Subcutaneous adipose tissue (tissue), 4 donors: ENCODE data around the gene DLGAP1. TPM values are rescaled to one million over a fixed set of nuclear protein-coding genes. Genes with fewer than 3 reads are reported as not detected.

ENCODE experiments used
- CTCF ChIP-seq: fragments of 450-650 bp; IDR thresholded peaks from one replicate; pipeline ENCODE4 v1.5.1; 2016; ENCODE audit warnings: low read depth, mild to moderate bottlenecking, control low read depth, antibody characterized with exemption, moderate library complexity
- total RNA-seq, 4 donors: library from RNA; depleted of rRNA; stranded (reverse); fragments of >200 nt; gene quantifications; one replicate each; pipeline ENCODE4 v1.1.0, GENCODE V29; 2016

DLGAP1 gene
- total RNA-seq, 4 donors from 2014 or later: 0.44 to 3.3 (median 0.99) TPM

- TF ChIP-seq CTCF: no peak
These were observed 789.2 kb downstream of the DLGAP1 start for GRCh38 chr18:3665780-3666525.

GRCh38 chr18:3665204-3665603, 789.9 kb downstream of the DLGAP1 start:
- TF ChIP-seq CTCF: no peak

- TF ChIP-seq CTCF: no peak
These were observed 790.4 kb downstream of the DLGAP1 start for GRCh38 chr18:3664563-3665178.

GRCh38 chr18:3663870-3664512, 791.1 kb downstream of the DLGAP1 start:
- no peak for TF ChIP-seq CTCF

GRCh38 chr18:3661989-3662388, 793.1 kb downstream of the DLGAP1 start:
- TF ChIP-seq CTCF: no peak

- no peak for TF ChIP-seq CTCF
These were observed 794.2 kb downstream of the DLGAP1 start for GRCh38 chr18:3660739-3661515.
